Kasumi-1 (cell line): ENCODE results near the gene ANKRD17.
"Not testable (repeated sequence)": the region's sequence is repeated elsewhere in the genome, so short reads cannot be mapped to it uniquely, and the experiment has no call there.

Experiments
- DNase-seq, 2 experiments: peaks; one replicate each; lab custom pipeline; 2025; lab: John Stamatoyannopoulos, UW

Gene ANKRD17

GRCh38 chr4:73248416-73248815, 10.2 kb downstream of the ANKRD17 start:
- DNase-seq: no peak

GRCh38 chr4:73247100-73247499, 11.5 kb downstream of the ANKRD17 start:
- no peak for DNase-seq

- DNase-seq: no peak
These were observed 12.6 kb downstream of the ANKRD17 start for GRCh38 chr4:73245955-73246354.

GRCh38 chr4:73244945-73245601, 13.5 kb downstream of the ANKRD17 start:
- DNase-seq: no peak

GRCh38 chr4:73237044-73237443, 21.6 kb downstream of the ANKRD17 start:
- no peak for DNase-seq

GRCh38 chr4:73236151-73236550, 22.4 kb downstream of the ANKRD17 start:
- DNase-seq: no peak

- DNase-seq: no peak
These were observed 23.9 kb downstream of the ANKRD17 start for GRCh38 chr4:73234712-73235111.

GRCh38 chr4:73231518-73232487, 26.8 kb downstream of the ANKRD17 start:
- no peak for DNase-seq

GRCh38 chr4:73230865-73231517, 27.6 kb downstream of the ANKRD17 start:
- no peak for DNase-seq

GRCh38 chr4:73228800-73229199, 29.8 kb downstream of the ANKRD17 start:
- DNase-seq: not testable (repeated sequence)

- no peak for DNase-seq
These were observed 33.7 kb downstream of the ANKRD17 start for GRCh38 chr4:73224886-73225285.

- no peak for DNase-seq
These were observed 35.3 kb downstream of the ANKRD17 start for GRCh38 chr4:73223258-73223650.

- DNase-seq: peak; percentile 98
These were observed 35.9 kb downstream of the ANKRD17 start for GRCh38 chr4:73222466-73223257.

- no peak for DNase-seq
These were observed 36.9 kb downstream of the ANKRD17 start for GRCh38 chr4:73221734-73222133.

- DNase-seq: no peak
These were observed 37.8 kb downstream of the ANKRD17 start for GRCh38 chr4:73220815-73221214.

GRCh38 chr4:73213916-73214653, 44.5 kb downstream of the ANKRD17 start:
- DNase-seq: no peak

- DNase-seq: peak in 1 of 2 experiments; percentile 14
These were observed 45.4 kb downstream of the ANKRD17 start for GRCh38 chr4:73212982-73213730.

GRCh38 chr4:73211968-73212367, 46.6 kb downstream of the ANKRD17 start:
- DNase-seq: no peak

- DNase-seq: no peak
These were observed 50.2 kb downstream of the ANKRD17 start for GRCh38 chr4:73208376-73208775.

GRCh38 chr4:73206236-73206635, 52.4 kb downstream of the ANKRD17 start:
- DNase-seq: no peak
